GM12878 (cell line): ENCODE data around the gene TCF12. TPM values are rescaled to one million over a fixed set of nuclear protein-coding genes. Genes with fewer than 3 reads are reported as not detected.
A peak's percentile ranks its signal among the peaks of the same experiment; 100 is the strongest.

Experiments
- ATAC-seq: fragments of 200-7000 bp; cut with Tn5 transposase; 3 replicates; pipeline ENCODE4 v1.9.1; 2020; ENCODE audit warnings: mild to moderate bottlenecking, moderate library complexity
- BruUV-seq: library from RNA; stranded (reverse); fragments of 400-500 nt; replicated peaks from 2 replicates; lab custom pipeline; 2021; lab: Mats Ljungman, UMichigan
- CTCF ChIA-PET: fragments of 300-600 bp; sonication (Branson Sonifier 250); formaldehyde crosslinking; extraction: SDS; loops from one replicate; lab custom pipeline; 2021; ENCODE audit warnings: inconsistent platforms; lab: Yijun Ruan, JAX
- POLR2A ChIA-PET: fragments of 350-600 bp; formaldehyde crosslinking; extraction: SDS; loops from one replicate; lab custom pipeline; 2021; ENCODE audit warnings: inconsistent platforms; lab: Charles Lee
- RAD21 ChIA-PET: fragments of 300-600 bp; sonication (Branson Sonifier 250); formaldehyde crosslinking; loops from one replicate; lab custom pipeline; 2023; ENCODE audit warnings: antibody characterized with exemption; ENCODE audit not compliant: unreplicated experiment; lab: Charles Lee
- SMC1A ChIA-PET: fragments of 300-600 bp; sonication (Branson Sonifier 250); formaldehyde crosslinking; loops from one replicate; lab custom pipeline; 2023; ENCODE audit not compliant: unreplicated experiment, uncharacterized antibody; lab: Charles Lee
- DNase-seq: peaks from one replicate; pipeline ENCODE4 v3.0.0-alpha.2; 2011; ENCODE audit warnings: low read depth, low spot score
- FAIRE-seq: peaks from 3 replicates; lab custom pipeline; 2011; peaks lifted over from hg19 to GRCh38; lab: Jason Lieb, UNC
- H2AFZ ChIP-seq: 2 replicates; pipeline ENCODE4 v1.6.0; 2011; ENCODE audit warnings: low read depth, low read length, control low read depth; ENCODE audit not compliant: control insufficient read depth
- H3K27ac ChIP-seq: 2 replicates; pipeline ENCODE4 v1.5.1; 2011; ENCODE audit warnings: control low read depth; ENCODE audit not compliant: control insufficient read depth, insufficient read depth
- H3K27me3 ChIP-seq, 2 experiments: replicated peaks in 1 of 2; 2 replicates each; pipeline versions ENCODE4 v1.6.0 to v1.6.1; 2011; ENCODE audit warnings: low read length in 1 of 2; ENCODE audit not compliant: control insufficient read depth in 2 of 2, insufficient read depth in 2 of 2
- H3K36me3 ChIP-seq, 2 experiments: 2 replicates each; pipeline ENCODE4 v1.5.1; 2011; ENCODE audit warnings: low read length in 1 of 2; ENCODE audit not compliant: control insufficient read depth in 2 of 2, insufficient read depth in 2 of 2
- H3K4me1 ChIP-seq: 2 replicates; pipeline ENCODE4 v1.6.1; 2011; ENCODE audit warnings: mild to moderate bottlenecking, low read length, moderate library complexity, mixed read lengths; ENCODE audit not compliant: control insufficient read depth, insufficient read depth
- H3K4me2 ChIP-seq: 2 replicates; pipeline ENCODE4 v1.6.0; 2011; ENCODE audit warnings: control low read depth; ENCODE audit not compliant: control insufficient read depth, insufficient read depth
- H3K4me3 ChIP-seq: fragments of 200-600 bp; sonication (generic); 2 replicates; pipeline ENCODE4 v1.5.1; 2016
- H3K79me2 ChIP-seq: 2 replicates; pipeline ENCODE4 v1.6.0; 2011; ENCODE audit warnings: low read length; ENCODE audit not compliant: control insufficient read depth, insufficient read depth
- H3K9ac ChIP-seq: 2 replicates; pipeline ENCODE4 v1.8.0; 2011; ENCODE audit warnings: low read length, control low read depth, mixed read lengths; ENCODE audit not compliant: control insufficient read depth, insufficient read depth
- H3K9me3 ChIP-seq: replicated peaks from 3 replicates; pipeline ENCODE4 v1.5.1; 2011; ENCODE audit warnings: mild to moderate bottlenecking, low read length; ENCODE audit not compliant: control insufficient read depth, insufficient read depth
- H4K20me1 ChIP-seq: 2 replicates; pipeline ENCODE4 v1.6.0; 2011; ENCODE audit not compliant: control insufficient read depth, insufficient read depth
- BACH1 ChIP-seq: fragments of 450-650 bp; IDR thresholded peaks from 2 replicates; pipeline ENCODE4 v1.6.1; 2017; ENCODE audit warnings: mild to moderate bottlenecking, borderline replicate concordance
- CTCF ChIP-seq, 3 experiments: IDR thresholded peaks in 2 of 3; conservative IDR thresholded peaks in 1 of 3; 2 replicates each; pipeline ENCODE4 v1.5.1; 2011; ENCODE audit warnings: low read depth in 3 of 3, low read length in 3 of 3, mild to moderate bottlenecking in 3 of 3, control low read depth in 2 of 3, moderate library complexity in 2 of 3, inconsistent platforms in 1 of 3, mixed read lengths in 1 of 3; ENCODE audit not compliant: control insufficient read depth in 2 of 3, insufficient read depth in 1 of 3; ENCODE audit errors: extremely low read depth in 1 of 3
- IRF4 ChIP-seq: IDR thresholded peaks from 2 replicates; pipeline ENCODE4 v1.6.1; 2011; ENCODE audit warnings: low read depth, low read length
- IRF5 ChIP-seq: fragments of 450-650 bp; IDR thresholded peaks from 2 replicates; pipeline ENCODE4 v1.6.1; 2017; ENCODE audit warnings: borderline replicate concordance
- MTA2 ChIP-seq: fragments of 450-650 bp; IDR thresholded peaks from 2 replicates; pipeline ENCODE4 v1.6.1; 2016; ENCODE audit warnings: low read depth, mild to moderate bottlenecking, moderate library complexity
- NR2C2 ChIP-seq: IDR thresholded peaks from 2 replicates; pipeline ENCODE4 v1.6.1; 2011; ENCODE audit warnings: borderline replicate concordance, low read depth; ENCODE audit not compliant: control insufficient read depth, insufficient read length
- NR2F1 ChIP-seq: fragments of 450-650 bp; conservative IDR thresholded peaks from 2 replicates; pipeline ENCODE4 v1.6.1; 2017; ENCODE audit warnings: mild to moderate bottlenecking
- SIN3A ChIP-seq: IDR thresholded peaks from 2 replicates; pipeline ENCODE4 v1.6.1; 2012; ENCODE audit warnings: low read depth, low read length, improper control_type of control experiment
- USF2 ChIP-seq: IDR thresholded peaks from 2 replicates; pipeline ENCODE4 v1.6.1; 2011; ENCODE audit warnings: low read depth, low read length, improper control_type of control experiment, borderline replicate concordance
- WRNIP1 ChIP-seq: IDR thresholded peaks from 2 replicates; pipeline ENCODE4 v1.6.1; 2011; ENCODE audit warnings: low read depth, low read length, improper control_type of control experiment, borderline replicate concordance
- ZBTB4 ChIP-seq: fragments of 450-650 bp; formaldehyde crosslinking; IDR thresholded peaks from 2 replicates; pipeline ENCODE4 v1.4.0; 2022; ENCODE audit warnings: mild to moderate bottlenecking, moderate library complexity
- WGBS: methylation state at CpG from one replicate; pipeline ENCODE4 v1.1.6; 2016; ENCODE audit warnings: low lambda C conversion rate; ENCODE audit not compliant: insufficient replicate concordance, insufficient coverage; ENCODE audit errors: missing lambda C conversion rate; 5-methylcytosine and 5-hydroxymethylcytosine counted together
- in situ Hi-C: fragments of 300-500 bp; cut with MboI; formaldehyde crosslinking; loops from 9 replicates; pipeline ENCODE4 v1.14.3; 2018; ENCODE audit warnings: mixed read lengths
- intact Hi-C: fragments of 100-400 bp; cut with micrococcal nuclease; formaldehyde crosslinking; loops from one replicate; pipeline ENCODE4 v1.14.2; 2022; ENCODE audit not compliant: unreplicated experiment
- polyA plus RNA-seq, 11 experiments: library from polyadenylated mRNA; depleted of rRNA in 4 of 11; unstranded in 6 of 11; stranded (reverse) in 5 of 11; fragments of >200 nt; fragmentation: Nextera tagmentation in 4 of 11; fragmentation: Illumina TruSeq in 1 of 11; extraction: Ambion mirVana in 4 of 11; extraction: Trizol in 1 of 11; gene quantifications; 1 replicate in 1 of 11; 2 replicates in 10 of 11; pipeline versions ENCODE4 v1.2.1 to v1.2.3, GENCODE V29; 2011 to 2016; ENCODE audit warnings: inconsistent platforms in 2 of 11, missing spikeins in 2 of 11, low read depth in 1 of 11
- total RNA-seq, 4 experiments: library from RNA; depleted of rRNA in 3 of 4; stranded (reverse); fragments of >200 nt in 3 of 4; fragmentation: Illumina TruSeq in 1 of 4; extraction: Trizol in 1 of 4; gene quantifications; 2 replicates each; pipeline versions ENCODE4 v1.2.1 to v1.2.3, GENCODE V29; 2013 to 2021

Gene TCF12
- total and polyA plus RNA-seq, 10 of the 15 experiments (the other 5 are each of a cell fraction or from before 2014, with no cell fraction given) = 8.2 to 70.9 (median 49.5) TPM

- TF ChIP-seq ZBTB4 = no peak
Observed at GRCh38 chr15:57135800-57136199, 217.4 kb downstream of the TCF12 start (continued).

GRCh38 chr15:57138349-57138788, 219.9 kb downstream of the TCF12 start:
- CTCF ChIA-PET = interaction anchor here (0.6 to 2.3 kb wide), 14 partner anchors 9 to 316 kb away, joined by 3 to 18 read pairs (median 4); no protein-coding TSS in a partner anchor
- intact Hi-C loops (loop anchor here (5.0 to 10.0 kb wide), 2 partner anchors 124 to 221 kb away; partner anchors contain the start of gene TCF12), in situ Hi-C loops (no loop called here)
- Histone ChIP-seq H3K4me2 (no peak overlapping the region), H3K4me3 (no peak overlapping the region), H3K9me3 (no peaks in the 10 kb centered on the region), H3K27me3 (no peaks in the 10 kb centered on the region), H4K20me1 (no peaks in the 10 kb centered on the region), H3K4me1 (peaks cover under 1% of the 10 kb centered on the region), H3K36me3 (no peaks in the 10 kb centered on the region), H3K9ac (no peak overlapping the region), H2AFZ (no peak overlapping the region), H3K27ac (no peak overlapping the region), H3K79me2 (no peaks in the 10 kb centered on the region; the same call in 1 of the 2 replicates)
- DNase-seq = no peak
- RAD21 ChIA-PET = interaction anchor here (1.2 to 1.3 kb wide), 2 partner anchors 9 to 219 kb away, joined by 4 to 6 read pairs; partner anchors contain the start of gene TCF12
- 100% methylated on average over 1 of the region's 1 CpG for WGBS
- peak; percentile 79 for ATAC-seq
- SMC1A ChIA-PET = interaction anchor here (0.9 to 2.3 kb wide), 12 partner anchors 10 to 530 kb away, joined by 3 to 8 read pairs (median 3); partner anchors contain the start of gene TCF12
- POLR2A ChIA-PET = no interaction called here
- no TSS peak for BruUV-seq
- no peak for FAIRE-seq
- TF ChIP-seq NR2F1 (no peak), BACH1 (no peak), WRNIP1 (no peak), NR2C2 (no peak), MTA2 (no peak), CTCF (IDR thresholded peaks at IDR 0.05 in 2 of 3, conservative IDR thresholded peaks at IDR 0.05 in 1 of 3; ENCODE audit: control insufficient read depth in 2 of 3, extremely low read depth in 1 of 3, insufficient read depth in 1 of 3, low read depth in 3 of 3, low read length in 3 of 3) (peak; percentile 51 to 69 (median 68)), IRF4 (no peak), IRF5 (no peak), USF2 (no peak), SIN3A (no peak)
